Astrocyte of the spinal cord (primary cell): ENCODE measurements around the gene ABI3.

Experiments used
- DNase-seq: peaks from one replicate; pipeline ENCODE4 v3.0.0; 2011; ENCODE audit warnings: low read depth, low spot score
- H3K4me3 ChIP-seq: 2 replicates; pipeline ENCODE4 v1.5.1; 2011; ENCODE audit warnings: low read depth, mild to moderate bottlenecking, low read length, moderate library complexity
- CTCF ChIP-seq: IDR thresholded peaks from 2 replicates; pipeline ENCODE4 v1.5.1; 2012; ENCODE audit warnings: low read depth, mild to moderate bottlenecking, low read length, inconsistent platforms
- in situ Hi-C: cut with HindIII; loops from 2 replicates; pipeline ENCODE4 v1.10.0; 2017; ENCODE audit warnings: low sequenced_read_pairs

The ABI3 gene

GRCh38 chr17:49239963-49240362 is 29.5 kb downstream of the ABI3 start:
- no peak for TF ChIP-seq CTCF
- in situ Hi-C loops = no loop called here
- no peak overlapping the region for H3K4me3 ChIP-seq
- DNase-seq = no peak

GRCh38 chr17:49240619-49241018 is 30.1 kb downstream of the ABI3 start:
- DNase-seq = no peak
- in situ Hi-C loops = no loop called here
- no peak overlapping the region for H3K4me3 ChIP-seq
- no peak for TF ChIP-seq CTCF

- in situ Hi-C loops = no loop called here
- no peak overlapping the region for H3K4me3 ChIP-seq
- no peak for TF ChIP-seq CTCF
- no peak for DNase-seq
These were observed 30.5 kb downstream of the ABI3 start for GRCh38 chr17:49241040-49241439.

- no peak for TF ChIP-seq CTCF
- no peak overlapping the region for H3K4me3 ChIP-seq
- DNase-seq = no peak
- in situ Hi-C loops = no loop called here
These were observed 31.3 kb downstream of the ABI3 start for GRCh38 chr17:49241692-49242397.

GRCh38 chr17:49242813-49243212 is 32.3 kb downstream of the ABI3 start:
- TF ChIP-seq CTCF = no peak
- no peak overlapping the region for H3K4me3 ChIP-seq
- no peak for DNase-seq
- in situ Hi-C loops = no loop called here

GRCh38 chr17:49244839-49245238 is 34.3 kb downstream of the ABI3 start:
- in situ Hi-C loops = no loop called here
- TF ChIP-seq CTCF = no peak

GRCh38 chr17:49247944-49248343 is 37.4 kb downstream of the ABI3 start:
- H3K4me3 ChIP-seq = no peak overlapping the region
- TF ChIP-seq CTCF = no peak
- DNase-seq = no peak
- in situ Hi-C loops = no loop called here

More at GRCh38 chr17:49244839-49245238, 34.3 kb downstream of the ABI3 start:
- no peak overlapping the region for H3K4me3 ChIP-seq
- DNase-seq = no peak
